GM18507 (cell line): ENCODE measurements around the gene FOXJ1.

ENCODE experiments used
- DNase-seq: peaks from one replicate; pipeline ENCODE4 v3.0.0; 2011; ENCODE audit warnings: low read depth; ENCODE audit not compliant: insufficient read length; ENCODE audit errors: extremely low spot score
- FAIRE-seq: peaks from 2 replicates; lab custom pipeline; 2011; peaks lifted over from hg19 to GRCh38; lab: Jason Lieb, UNC

The FOXJ1 gene

DNA sequence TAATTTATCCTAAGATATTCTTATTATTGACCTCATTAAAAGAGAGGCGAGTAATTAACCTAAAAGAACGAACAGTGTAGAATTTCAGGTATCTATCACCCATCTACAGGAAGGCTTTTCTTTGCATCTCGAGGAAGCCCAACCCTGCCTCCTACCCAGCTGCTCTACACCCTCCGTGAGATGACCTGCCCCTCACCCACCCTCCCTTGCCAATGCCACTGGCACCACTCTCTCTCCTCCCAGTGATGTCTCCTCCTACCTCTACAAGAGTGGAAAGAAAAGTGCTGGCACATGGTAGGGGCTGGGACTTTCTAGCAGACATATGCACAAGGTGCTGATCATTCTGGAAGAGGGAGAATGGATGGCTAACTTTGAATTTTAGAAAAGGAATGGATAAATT is 22.9 kb upstream of the FOXJ1 start:
- no peak for DNase-seq
- no peak for FAIRE-seq

- no peak for FAIRE-seq
- DNase-seq = no peak
Measured at GRCh38 chr17:76161619-76162266, 20.7 kb upstream of the FOXJ1 start.

- DNase-seq (no peak), FAIRE-seq (no peak)
Measured at GRCh38 chr17:76160896-76161528, 20.0 kb upstream of the FOXJ1 start.

- FAIRE-seq = no peak
Measured at GRCh38 chr17:76159157-76159556, 18.1 kb upstream of the FOXJ1 start.

DNA sequence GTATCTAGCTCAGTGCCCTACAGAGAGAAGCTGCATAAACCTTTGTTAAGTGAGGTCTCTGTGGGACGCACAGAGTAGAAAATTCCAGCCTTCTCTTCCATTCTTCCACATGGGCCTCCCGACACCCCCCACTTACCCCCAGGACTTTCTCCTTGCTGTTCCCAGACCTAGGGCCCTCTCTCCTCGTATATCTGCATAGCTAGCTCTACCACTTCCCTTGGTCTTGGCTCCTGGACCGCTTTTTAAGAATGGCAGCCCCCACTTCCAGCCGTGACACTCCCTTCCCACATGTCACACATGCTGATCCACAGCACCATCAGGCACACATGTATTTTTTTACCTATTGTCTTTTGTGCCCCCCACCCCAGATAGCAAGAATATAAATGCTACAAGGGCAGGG is 16.7 kb upstream of the FOXJ1 start:
- no peak for DNase-seq
- no peak for FAIRE-seq

More at GRCh38 chr17:76159157-76159556, 18.1 kb upstream of the FOXJ1 start:
- no peak for DNase-seq

- no peak for FAIRE-seq
- no peak for DNase-seq
Measured at GRCh38 chr17:76156662-76156991, 15.6 kb upstream of the FOXJ1 start.

GRCh38 chr17:76155988-76156661 is 15.1 kb upstream of the FOXJ1 start:
- no peak for FAIRE-seq
- no peak for DNase-seq

DNA sequence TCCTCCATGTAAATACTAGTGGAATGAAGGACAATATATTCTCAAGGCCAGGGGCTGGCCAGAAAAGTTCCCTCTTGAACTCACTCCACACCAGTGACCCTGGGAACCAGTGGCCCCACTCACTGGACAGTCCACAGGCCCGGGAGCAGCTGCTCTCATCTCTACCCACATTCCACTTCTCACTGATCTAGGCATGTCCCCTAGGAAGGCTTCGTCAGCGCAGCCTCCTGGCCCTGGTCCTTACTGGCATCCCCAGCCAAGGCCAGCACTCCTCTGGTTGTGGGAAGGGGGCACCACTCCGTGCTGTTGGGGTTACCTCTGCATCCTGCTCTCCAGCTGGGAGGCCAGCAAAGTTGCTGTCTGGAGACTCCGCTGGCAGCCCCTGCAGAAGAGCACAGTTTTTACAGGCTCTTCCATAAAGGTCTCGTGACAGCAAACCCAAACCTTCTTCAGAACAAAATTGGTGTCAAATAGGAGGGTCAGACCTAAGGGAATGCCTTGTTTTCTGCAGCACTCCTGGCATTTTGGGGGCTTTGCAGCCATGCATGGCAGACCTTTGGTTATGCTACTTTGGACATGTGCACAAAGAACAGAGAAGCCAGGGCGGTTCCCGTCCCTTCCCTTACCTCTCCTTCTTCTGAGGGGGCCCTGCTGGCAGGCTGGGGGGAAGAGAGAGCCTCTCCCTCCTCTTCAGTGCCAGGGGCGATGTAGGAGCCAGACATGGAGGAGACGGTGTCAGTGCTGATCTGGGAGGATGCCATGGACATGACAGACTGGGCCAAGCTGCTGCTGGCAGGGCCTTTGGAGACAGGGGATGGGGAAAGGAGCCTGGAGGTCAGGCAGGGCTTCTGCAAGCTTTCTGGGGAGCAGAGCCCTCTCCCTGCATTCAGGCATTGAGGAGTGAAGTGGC is 14.1 kb upstream of the FOXJ1 start:
- FAIRE-seq = no peak
- no peak for DNase-seq

DNA sequence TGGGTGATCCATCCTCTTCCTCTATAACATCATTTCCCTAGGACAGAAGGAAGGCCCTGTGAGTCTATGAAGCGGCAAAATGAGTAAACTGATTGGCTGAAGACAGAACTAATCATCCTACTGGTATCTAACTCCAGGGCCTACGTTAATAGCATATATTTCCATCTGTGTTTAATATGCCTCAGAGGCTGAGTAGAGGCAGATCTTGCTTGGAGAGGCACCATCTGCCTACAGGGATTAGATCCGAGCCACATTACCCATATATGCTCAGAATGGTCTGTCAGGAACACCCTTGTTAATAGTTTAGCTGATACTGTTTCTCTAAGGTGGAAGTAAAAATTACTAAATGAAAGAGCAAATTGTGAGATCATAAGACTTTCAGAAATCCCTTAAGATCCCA is 13.2 kb upstream of the FOXJ1 start:
- no peak for FAIRE-seq

DNA sequence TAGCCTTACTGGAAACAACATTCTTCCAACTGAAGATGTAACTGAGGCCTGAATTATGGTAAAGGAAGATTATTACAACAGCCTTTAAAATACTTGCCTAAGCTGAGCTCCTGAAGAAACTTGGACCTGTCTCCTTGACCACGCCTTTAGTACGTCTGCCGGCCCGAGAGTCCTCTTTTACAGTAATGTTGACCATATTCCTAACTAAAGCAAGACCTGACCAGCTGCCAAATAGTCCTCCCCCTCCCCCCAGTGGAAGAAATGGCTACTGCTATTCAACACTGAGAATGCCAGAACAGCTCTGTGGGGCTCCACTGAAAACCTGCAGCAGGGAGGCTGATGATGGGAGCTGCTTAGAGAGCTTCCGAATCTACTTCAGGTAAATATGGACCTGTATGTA is 12.6 kb upstream of the FOXJ1 start:
- DNase-seq = no peak
- no peak for FAIRE-seq

More for the DNA sequence above, 13.2 kb upstream of the FOXJ1 start:
- no peak for DNase-seq

DNA sequence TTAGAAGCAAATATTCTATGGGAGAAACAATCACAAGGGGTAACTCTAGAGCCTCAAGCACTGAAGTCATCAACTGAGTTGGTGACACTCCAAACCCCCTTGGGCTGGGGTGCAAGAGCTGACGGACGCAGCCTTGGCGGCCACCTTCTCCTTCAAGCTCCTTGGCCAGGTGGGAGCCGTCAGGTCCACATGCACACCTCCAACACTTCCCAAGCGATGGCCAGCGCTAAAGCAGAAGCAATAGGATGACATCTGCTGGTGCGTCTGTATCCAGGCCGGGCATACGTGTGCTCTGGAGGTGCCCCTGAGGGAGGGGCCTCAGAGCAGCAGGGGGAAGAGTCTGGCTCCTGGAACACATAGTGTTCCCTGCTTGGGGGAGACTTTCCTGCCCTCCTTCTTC is 12.2 kb upstream of the FOXJ1 start:
- DNase-seq (no peak), FAIRE-seq (no peak)

DNA sequence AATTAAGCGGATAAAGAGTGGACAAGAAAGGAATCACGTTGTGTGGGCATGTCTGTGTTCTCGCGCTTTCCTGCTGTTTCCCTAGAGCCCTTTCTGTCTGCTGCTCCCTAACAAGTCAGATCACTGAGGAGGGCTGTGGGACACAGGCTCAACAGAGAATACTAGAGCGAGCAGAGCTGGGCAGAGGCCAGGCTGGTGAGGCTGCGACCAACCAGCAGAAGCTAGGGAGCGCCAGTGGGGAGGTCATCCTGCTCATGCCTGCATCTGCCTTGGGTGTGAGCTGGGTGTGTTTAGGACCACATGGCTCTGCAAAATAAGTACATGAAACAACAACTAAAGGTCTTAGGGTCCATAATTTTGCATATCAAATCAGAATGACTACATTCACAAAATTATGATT is 11.5 kb upstream of the FOXJ1 start:
- FAIRE-seq (no peak), DNase-seq (no peak)

DNA sequence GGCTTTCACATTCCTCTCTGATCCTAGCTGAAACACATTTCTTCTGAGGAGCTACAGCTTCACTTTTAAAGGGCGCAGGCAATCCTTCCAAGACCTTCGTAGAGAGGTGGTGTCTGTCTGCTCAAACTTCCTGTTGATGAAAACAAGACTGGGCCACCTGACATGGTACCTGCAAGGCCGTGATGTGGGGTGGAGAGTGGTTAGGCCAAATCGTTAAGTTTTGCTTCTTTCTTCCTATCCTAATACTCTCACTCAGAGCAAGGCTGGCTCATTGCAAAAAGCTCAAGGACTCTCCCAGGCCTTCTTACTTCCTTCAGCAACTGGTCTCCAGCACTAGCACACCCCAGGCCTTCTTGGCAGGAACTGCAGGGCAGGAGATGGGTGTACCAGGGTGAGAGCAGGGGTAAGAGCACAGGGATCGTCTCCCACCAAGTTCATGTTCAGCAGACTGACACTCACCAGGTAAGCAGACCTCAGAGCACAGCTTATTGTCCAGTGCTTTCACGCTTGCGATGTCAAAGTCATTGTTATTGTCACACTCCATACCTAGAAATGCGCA is 10.9 kb upstream of the FOXJ1 start:
- no peak for FAIRE-seq
- no peak for DNase-seq

- FAIRE-seq = no peak
Measured at GRCh38 chr17:76150712-76151622, 9.9 kb upstream of the FOXJ1 start.

GRCh38 chr17:76149214-76149613 is 8.2 kb upstream of the FOXJ1 start:
- DNase-seq = no peak
- FAIRE-seq = no peak

More at GRCh38 chr17:76150712-76151622, 9.9 kb upstream of the FOXJ1 start:
- no peak for DNase-seq

DNA sequence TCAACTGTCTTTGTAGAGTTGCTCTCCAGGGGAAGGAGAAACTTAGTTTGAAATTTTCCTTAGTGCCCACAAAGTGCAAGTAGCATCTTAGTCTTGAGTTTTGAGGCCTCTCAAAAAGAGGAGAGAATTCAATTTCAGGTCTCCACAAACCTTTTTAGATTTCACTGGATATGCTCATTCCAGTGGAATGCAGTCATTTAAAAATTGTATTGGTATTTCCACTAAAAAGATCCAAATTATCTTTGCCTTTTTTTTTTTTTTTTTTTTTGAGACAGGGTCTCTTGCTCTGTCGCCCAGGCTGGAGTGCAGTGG is 6.9 kb upstream of the FOXJ1 start:
- DNase-seq (no peak), FAIRE-seq (no peak)

GRCh38 chr17:76147211-76148014 is 6.4 kb upstream of the FOXJ1 start:
- DNase-seq = no peak
- FAIRE-seq = no peak
